H1 (cell line): ENCODE results near the gene PRSS2. TPM values are rescaled to one million over a fixed set of nuclear protein-coding genes. Genes with fewer than 3 reads are reported as not detected.

Source experiments
- CTCF ChIA-PET: fragments of 300-600 bp; sonication (Branson Sonifier 250); formaldehyde crosslinking; loops from one replicate; lab custom pipeline; 2021; ENCODE audit not compliant: partially characterized antibody; lab: Charles Lee
- POLR2A ChIA-PET: fragments of 300-600 bp; sonication (Branson Sonifier 250); formaldehyde crosslinking; loops from one replicate; lab custom pipeline; 2021; ENCODE audit warnings: inconsistent platforms; ENCODE audit not compliant: partially characterized antibody; lab: Charles Lee
- DNase-seq, 2 experiments: peaks; one replicate each; pipeline versions ENCODE4 v3.0.0 to v3.0.0-alpha.2; 2010 to 2022; ENCODE audit warnings: low spot score in 2 of 2, low read depth in 1 of 2, mixed read lengths in 1 of 2
- FAIRE-seq: peaks from 2 replicates; lab custom pipeline; 2011; peaks lifted over from hg19 to GRCh38; lab: Jason Lieb, UNC
- H2AFZ ChIP-seq: 2 replicates; pipeline ENCODE4 v1.8.1; 2012; ENCODE audit warnings: low read length, inconsistent platforms
- H2AK5ac ChIP-seq: 2 replicates; pipeline ENCODE4 v1.6.1; 2013; ENCODE audit warnings: low read depth, low read length
- H2BK120ac ChIP-seq: replicated peaks from 2 replicates; pipeline ENCODE3; 2013; ENCODE audit warnings: low read depth, low read length, inconsistent platforms
- H2BK12ac ChIP-seq: 2 replicates; pipeline ENCODE4 v1.6.1; 2013; ENCODE audit warnings: low read depth, low read length
- H2BK15ac ChIP-seq: 2 replicates; pipeline ENCODE4 v1.6.1; 2013; ENCODE audit warnings: low read length
- H2BK20ac ChIP-seq: 2 replicates; pipeline ENCODE4 v1.6.1; 2013; ENCODE audit warnings: low read length
- H2BK5ac ChIP-seq: 2 replicates; pipeline ENCODE4 v1.6.1; 2013; ENCODE audit warnings: low read depth, low read length
- H3K14ac ChIP-seq: 2 replicates; pipeline ENCODE4 v1.6.1; 2013; ENCODE audit warnings: inconsistent platforms; ENCODE audit not compliant: insufficient read length
- H3K18ac ChIP-seq: 2 replicates; pipeline ENCODE4 v1.6.1; 2013; ENCODE audit warnings: low read length; ENCODE audit errors: extremely low read depth
- H3K23ac ChIP-seq: 2 replicates; pipeline ENCODE4 v1.6.1; 2013; ENCODE audit warnings: inconsistent platforms; ENCODE audit not compliant: insufficient read length
- H3K23me2 ChIP-seq: 2 replicates; pipeline ENCODE4 v1.6.1; 2013; ENCODE audit warnings: low read depth, low read length
- H3K27ac ChIP-seq: 2 replicates; pipeline ENCODE4 v1.6.1; 2011; ENCODE audit warnings: low read depth, low read length, inconsistent platforms
- H3K27me3 ChIP-seq, 4 experiments: replicated peaks in 1 of 4; 1 replicate in 1 of 4; 2 replicates in 3 of 4; pipeline versions ENCODE4 v1.6.1 to v1.8.1; 2011 to 2013; ENCODE audit warnings: low read length in 3 of 4, mild to moderate bottlenecking in 3 of 4, inconsistent platforms in 2 of 4, mixed read lengths in 2 of 4, moderate library complexity in 1 of 4; ENCODE audit not compliant: control insufficient read depth in 3 of 4, insufficient read depth in 3 of 4; ENCODE audit errors: extremely low read depth in 1 of 4
- H3K36me3 ChIP-seq, 4 experiments: 2 replicates each; pipeline versions ENCODE4 v1.6.1 to v1.8.1; 2011 to 2013; ENCODE audit warnings: mild to moderate bottlenecking in 4 of 4, low read length in 3 of 4, moderate library complexity in 2 of 4, control low read depth in 1 of 4, inconsistent platforms in 1 of 4; ENCODE audit not compliant: insufficient read depth in 4 of 4, control insufficient read depth in 2 of 4
- H3K4ac ChIP-seq: replicated peaks from 2 replicates; pipeline ENCODE3; 2013; ENCODE audit warnings: low read length, low read depth, mixed read lengths, inconsistent platforms; ENCODE audit not compliant: insufficient read length
- H3K4me1 ChIP-seq, 4 experiments: replicated peaks in 1 of 4; 1 replicate in 1 of 4; 2 replicates in 3 of 4; pipeline versions ENCODE4 v1.6.1 to v1.8.1; 2011 to 2013; ENCODE audit warnings: low read length in 3 of 4, inconsistent platforms in 2 of 4, mixed read lengths in 1 of 4; ENCODE audit not compliant: insufficient read depth in 4 of 4, control insufficient read depth in 3 of 4
- H3K4me2 ChIP-seq, 2 experiments: 2 replicates each; pipeline versions ENCODE4 v1.6.1 to v1.8.1; 2011 to 2013; ENCODE audit warnings: low read depth in 2 of 2, low read length in 2 of 2, control low read depth in 1 of 2, inconsistent platforms in 1 of 2, mild to moderate bottlenecking in 1 of 2; ENCODE audit not compliant: insufficient read depth in 1 of 2
- H3K4me3 ChIP-seq, 4 experiments: fragments of 200-600, 300-600 bp in 1 of 4; sonication (generic), shearing (Covaris generic), sonication (Bioruptor Twin) in 1 of 4; 2 replicates each; pipeline versions ENCODE4 v1.5.1 to v1.8.1; 2011 to 2016; ENCODE audit warnings: low read length in 4 of 4, low read depth in 3 of 4, control low read depth in 2 of 4, inconsistent platforms in 2 of 4, mild to moderate bottlenecking in 2 of 4, mixed read lengths in 1 of 4, moderate library complexity in 1 of 4; ENCODE audit not compliant: insufficient read depth in 2 of 4; ENCODE audit errors: extremely low read depth in 1 of 4
- H3K56ac ChIP-seq: replicated peaks from 2 replicates; pipeline ENCODE3; 2013; ENCODE audit warnings: low read depth, mild to moderate bottlenecking, mixed read lengths, low read length, inconsistent platforms; ENCODE audit not compliant: insufficient read length
- H3K79me1 ChIP-seq: 2 replicates; pipeline ENCODE4 v1.6.1; 2013; ENCODE audit warnings: low read depth, low read length, control low read depth
- H3K79me2 ChIP-seq, 2 experiments: 2 replicates each; pipeline versions ENCODE4 v1.6.1 to v1.8.1; 2012 to 2013; ENCODE audit warnings: low read length in 2 of 2, mild to moderate bottlenecking in 2 of 2, inconsistent platforms in 1 of 2; ENCODE audit not compliant: insufficient read depth in 2 of 2, control insufficient read depth in 1 of 2
- H3K9ac ChIP-seq, 4 experiments: replicated peaks in 1 of 4; 1 replicate in 1 of 4; 2 replicates in 3 of 4; pipeline versions ENCODE4 v1.6.1 to v1.8.1; 2011 to 2013; ENCODE audit warnings: low read depth in 3 of 4, low read length in 3 of 4, control low read depth in 2 of 4, mild to moderate bottlenecking in 2 of 4, moderate library complexity in 2 of 4, inconsistent platforms in 1 of 4; ENCODE audit errors: extremely low read depth in 1 of 4
- H3K9me3 ChIP-seq, 2 experiments: 2 replicates each; pipeline versions ENCODE4 v1.6.1 to v1.8.1; 2012 to 2013; ENCODE audit warnings: mild to moderate bottlenecking in 2 of 2, moderate library complexity in 2 of 2, control low read depth in 1 of 2, inconsistent platforms in 1 of 2, low read depth in 1 of 2, low read length in 1 of 2, mixed read lengths in 1 of 2; ENCODE audit not compliant: insufficient read depth in 2 of 2
- H4K20me1 ChIP-seq, 2 experiments: replicated peaks in 1 of 2; 2 replicates each; pipeline versions ENCODE3 to v1.8.1; 2011 to 2013; ENCODE audit warnings: inconsistent platforms in 2 of 2, low read length in 2 of 2, mild to moderate bottlenecking in 1 of 2; ENCODE audit not compliant: insufficient read depth in 2 of 2, control insufficient read depth in 1 of 2
- H4K5ac ChIP-seq: 2 replicates; pipeline ENCODE4 v1.6.1; 2013; ENCODE audit warnings: low read length, low read depth, mixed read lengths, inconsistent platforms; ENCODE audit not compliant: insufficient read length
- H4K8ac ChIP-seq: 2 replicates; pipeline ENCODE4 v1.8.0; 2013; ENCODE audit warnings: mild to moderate bottlenecking, moderate library complexity, low read length, inconsistent platforms; ENCODE audit not compliant: insufficient read depth; ENCODE audit errors: extremely low read depth
- H4K91ac ChIP-seq: replicated peaks from 2 replicates; pipeline ENCODE3; 2013; ENCODE audit warnings: low read length, mixed read lengths, inconsistent platforms; ENCODE audit not compliant: insufficient read length
- ASH2L ChIP-seq: fragments of 200-600, 300-600 bp; sonication (generic); IDR thresholded peaks from one replicate; pipeline ENCODE4 v1.7.1; 2017; ENCODE audit warnings: low read length
- CBX8 ChIP-seq: fragments of 300-800, 300-1000 bp; sonication (generic); IDR thresholded peaks from 2 replicates; pipeline ENCODE4 v1.7.1; 2016; ENCODE audit warnings: low read depth, low read length, borderline replicate concordance
- CHD1 ChIP-seq: IDR thresholded peaks from 2 replicates; pipeline ENCODE4 v1.6.1; 2012; ENCODE audit warnings: low read depth, low read length, improper control_type of control experiment
- CTBP2 ChIP-seq: IDR thresholded peaks from 2 replicates; pipeline ENCODE4 v1.7.0; 2011; ENCODE audit warnings: borderline replicate concordance, mild to moderate bottlenecking, moderate library complexity, mixed read lengths, low read length; ENCODE audit not compliant: insufficient read depth, insufficient read length
- EP300 ChIP-seq, 2 experiments: IDR thresholded peaks; 1 replicate in 1 of 2; 2 replicates in 1 of 2; pipeline ENCODE4 v1.6.1; 2011 to 2012; ENCODE audit warnings: low read depth in 2 of 2, low read length in 2 of 2, mild to moderate bottlenecking in 2 of 2, borderline replicate concordance in 1 of 2, inconsistent platforms in 1 of 2, moderate library complexity in 1 of 2
- GABPA ChIP-seq: IDR thresholded peaks from 2 replicates; pipeline ENCODE4 v1.6.1; 2011; ENCODE audit warnings: mild to moderate bottlenecking, low read length, moderate library complexity, borderline replicate concordance; ENCODE audit not compliant: insufficient read depth
- HDAC2 ChIP-seq, 2 experiments: fragments of 300-600 bp in 1 of 2; sonication (generic) in 1 of 2; IDR thresholded peaks; 2 replicates each; pipeline ENCODE4 v1.6.1; 2011 to 2012; ENCODE audit warnings: low read depth in 2 of 2, low read length in 2 of 2, mild to moderate bottlenecking in 2 of 2, moderate library complexity in 2 of 2, borderline replicate concordance in 1 of 2, inconsistent platforms in 1 of 2
- KDM5A ChIP-seq: fragments of 200-600 bp; IDR thresholded peaks from 2 replicates; pipeline ENCODE4 v1.7.1; 2012; ENCODE audit warnings: mild to moderate bottlenecking, low read length, inconsistent platforms, mixed read lengths
- MAFK ChIP-seq: IDR thresholded peaks from 2 replicates; pipeline ENCODE4 v1.6.1; 2012; ENCODE audit warnings: low read depth, mild to moderate bottlenecking, improper control_type of control experiment, low read length
- RXRA ChIP-seq: IDR thresholded peaks from 2 replicates; pipeline ENCODE4 v1.6.1; 2011; ENCODE audit warnings: low read depth, mild to moderate bottlenecking, low read length, moderate library complexity; ENCODE audit not compliant: insufficient read depth
- USF2 ChIP-seq: IDR thresholded peaks from 2 replicates; pipeline ENCODE4 v1.6.1; 2011; ENCODE audit warnings: low read length, improper control_type of control experiment
- WGBS, 2 experiments: shearing (Covaris generic) in 1 of 2; methylation state at CpG; one replicate each; pipeline versions ENCODE4 v1.1.6 to v1.1.7; 2013 to 2015; ENCODE audit warnings: low lambda C conversion rate in 2 of 2, mixed read lengths in 2 of 2, inconsistent platforms in 1 of 2, low coverage in 1 of 2, missing lambda C conversion rate in 1 of 2; ENCODE audit not compliant: insufficient replicate concordance in 2 of 2, insufficient coverage in 1 of 2, insufficient read length in 1 of 2; ENCODE audit errors: extremely low coverage in 1 of 2, missing lambda C conversion rate in 1 of 2; 5-methylcytosine and 5-hydroxymethylcytosine counted together
- polyA plus RNA-seq, 7 experiments: library from polyadenylated mRNA; depleted of rRNA in 3 of 7; stranded (reverse) in 5 of 7; unstranded in 2 of 7; fragments of >200 nt in 5 of 7; fragments of 200-250 nt in 2 of 7; gene quantifications; 1 replicate in 5 of 7; 2 replicates in 1 of 7; 4 replicates in 1 of 7; pipeline versions ENCODE4 v1.2.1 to v1.2.3, GENCODE V29; 2011 to 2013; ENCODE audit warnings: missing spikeins in 2 of 7, mixed read lengths in 2 of 7
- total RNA-seq: library from RNA; stranded (reverse); fragmentation: NEBNext Ultra II Directional; extraction: Animal tissue kit (Norgen Biotek cat#: 25700); gene quantifications from 2 replicates; pipeline ENCODE4 v1.2.1, GENCODE V29; 2021
- TF ChIP-seq, protein P1 (sequence below): IDR thresholded peaks from 2 replicates; pipeline ENCODE4 v1.6.1; 2011; ENCODE audit warnings: low read depth, mild to moderate bottlenecking, low read length; ENCODE audit not compliant: insufficient read depth

PRSS2 gene
- total and polyA plus RNA-seq, 2 of the 8 experiments (the other 6 are each of a cell fraction or from before 2014, with no cell fraction given), result not detected

- Histone ChIP-seq H3K27me3 (no peaks in the 10 kb centered on the region), H2BK5ac (no peak overlapping the region), H3K79me2 (no peaks in the 10 kb centered on the region), H2BK120ac (no peak overlapping the region), H3K23me2 (no peaks in the 10 kb centered on the region), H3K4ac (no peak overlapping the region), H2BK15ac (no peak overlapping the region), H3K23ac (no peak overlapping the region), H4K91ac (no peak overlapping the region), H3K14ac (no peak overlapping the region), H3K9ac (no peak overlapping the region), H3K36me3 (no peaks in the 10 kb centered on the region), H3K9me3 (no peaks in the 10 kb centered on the region), H2BK12ac (no peak overlapping the region), H3K4me2 (no peak overlapping the region), H3K4me3 (no peak overlapping the region), H4K20me1 (no peaks in the 10 kb centered on the region), H2AFZ (no peak overlapping the region), H2AK5ac (no peak overlapping the region), H3K4me1 (no peaks in the 10 kb centered on the region), H3K79me1 (no peaks in the 10 kb centered on the region), H3K18ac (no peak overlapping the region), H2BK20ac (no peak overlapping the region), H4K8ac (no peak overlapping the region), H3K27ac (no peak overlapping the region), H4K5ac (no peak overlapping the region), H3K56ac (no peak overlapping the region)
- DNase-seq (no peak), FAIRE-seq (no peak)
- 54% methylated on average over 8 of the region's 8 CpGs; no CpG with 5 or more reads in 1 of the 2 experiments for WGBS, 2 experiments
- CTCF ChIA-PET, result interaction anchor here (0.6 to 9.3 kb wide), 11 partner anchors 8 to 452 kb away, joined by 3 to 73 read pairs (median 5); no protein-coding TSS in a partner anchor
- POLR2A ChIA-PET, result no interaction called here
- TF ChIP-seq CTBP2 (no peak), CHD1 (no peak), USF2 (no peak), RXRA (no peak), GABPA (no peak), HDAC2 (IDR thresholded peaks at IDR 0.05; ENCODE audit: borderline replicate concordance in 1 of 2, low read depth in 2 of 2, low read length in 2 of 2) (no peak), CBX8 (no peak), ASH2L (no peak), EP300 (IDR thresholded peaks at IDR 0.05; ENCODE audit: borderline replicate concordance in 1 of 2, low read depth in 2 of 2, low read length in 2 of 2) (no peak), MAFK (no peak), KDM5A (no peak)
- TF ChIP-seq, protein P1, sequence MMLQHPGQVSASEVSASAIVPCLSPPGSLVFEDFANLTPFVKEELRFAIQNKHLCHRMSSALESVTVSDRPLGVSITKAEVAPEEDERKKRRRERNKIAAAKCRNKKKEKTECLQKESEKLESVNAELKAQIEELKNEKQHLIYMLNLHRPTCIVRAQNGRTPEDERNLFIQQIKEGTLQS, result no peak
These were observed 4.1 kb downstream of the PRSS2 start for GRCh38 chr7:142774826-142775225.
